H1 (cell line): ENCODE measurements around the gene GIMAP5. TPM values are rescaled to one million over a fixed set of nuclear protein-coding genes. Genes with fewer than 3 reads are reported as not detected.

Source experiments
- CTCF ChIA-PET: fragments of 300-600 bp; sonication (Branson Sonifier 250); formaldehyde crosslinking; loops from one replicate; lab custom pipeline; 2021; ENCODE audit not compliant: partially characterized antibody; lab: Charles Lee
- POLR2A ChIA-PET: fragments of 300-600 bp; sonication (Branson Sonifier 250); formaldehyde crosslinking; loops from one replicate; lab custom pipeline; 2021; ENCODE audit warnings: inconsistent platforms; ENCODE audit not compliant: partially characterized antibody; lab: Charles Lee
- DNase-seq, 2 experiments: peaks; one replicate each; pipeline versions ENCODE4 v3.0.0 to v3.0.0-alpha.2; 2010 to 2022; ENCODE audit warnings: low spot score in 2 of 2, low read depth in 1 of 2, mixed read lengths in 1 of 2
- FAIRE-seq: peaks from 2 replicates; lab custom pipeline; 2011; peaks lifted over from hg19 to GRCh38; lab: Jason Lieb, UNC
- H2AFZ ChIP-seq: 2 replicates; pipeline ENCODE4 v1.8.1; 2012; ENCODE audit warnings: low read length, inconsistent platforms
- H2AK5ac ChIP-seq: 2 replicates; pipeline ENCODE4 v1.6.1; 2013; ENCODE audit warnings: low read depth, low read length
- H2BK120ac ChIP-seq: replicated peaks from 2 replicates; pipeline ENCODE3; 2013; ENCODE audit warnings: low read depth, low read length, inconsistent platforms
- H2BK12ac ChIP-seq: 2 replicates; pipeline ENCODE4 v1.6.1; 2013; ENCODE audit warnings: low read depth, low read length
- H2BK15ac ChIP-seq: 2 replicates; pipeline ENCODE4 v1.6.1; 2013; ENCODE audit warnings: low read length
- H2BK20ac ChIP-seq: 2 replicates; pipeline ENCODE4 v1.6.1; 2013; ENCODE audit warnings: low read length
- H2BK5ac ChIP-seq: 2 replicates; pipeline ENCODE4 v1.6.1; 2013; ENCODE audit warnings: low read depth, low read length
- H3K14ac ChIP-seq: 2 replicates; pipeline ENCODE4 v1.6.1; 2013; ENCODE audit warnings: inconsistent platforms; ENCODE audit not compliant: insufficient read length
- H3K18ac ChIP-seq: 2 replicates; pipeline ENCODE4 v1.6.1; 2013; ENCODE audit warnings: low read length; ENCODE audit errors: extremely low read depth
- H3K23ac ChIP-seq: 2 replicates; pipeline ENCODE4 v1.6.1; 2013; ENCODE audit warnings: inconsistent platforms; ENCODE audit not compliant: insufficient read length
- H3K23me2 ChIP-seq: 2 replicates; pipeline ENCODE4 v1.6.1; 2013; ENCODE audit warnings: low read depth, low read length
- H3K27ac ChIP-seq: 2 replicates; pipeline ENCODE4 v1.6.1; 2011; ENCODE audit warnings: low read depth, low read length, inconsistent platforms
- H3K27me3 ChIP-seq, 4 experiments: replicated peaks in 1 of 4; 1 replicate in 1 of 4; 2 replicates in 3 of 4; pipeline versions ENCODE4 v1.6.1 to v1.8.1; 2011 to 2013; ENCODE audit warnings: low read length in 3 of 4, mild to moderate bottlenecking in 3 of 4, inconsistent platforms in 2 of 4, mixed read lengths in 2 of 4, moderate library complexity in 1 of 4; ENCODE audit not compliant: control insufficient read depth in 3 of 4, insufficient read depth in 3 of 4; ENCODE audit errors: extremely low read depth in 1 of 4
- H3K36me3 ChIP-seq, 4 experiments: 2 replicates each; pipeline versions ENCODE4 v1.6.1 to v1.8.1; 2011 to 2013; ENCODE audit warnings: mild to moderate bottlenecking in 4 of 4, low read length in 3 of 4, moderate library complexity in 2 of 4, control low read depth in 1 of 4, inconsistent platforms in 1 of 4; ENCODE audit not compliant: insufficient read depth in 4 of 4, control insufficient read depth in 2 of 4
- H3K4ac ChIP-seq: replicated peaks from 2 replicates; pipeline ENCODE3; 2013; ENCODE audit warnings: low read length, low read depth, mixed read lengths, inconsistent platforms; ENCODE audit not compliant: insufficient read length
- H3K4me1 ChIP-seq, 4 experiments: replicated peaks in 1 of 4; 1 replicate in 1 of 4; 2 replicates in 3 of 4; pipeline versions ENCODE4 v1.6.1 to v1.8.1; 2011 to 2013; ENCODE audit warnings: low read length in 3 of 4, inconsistent platforms in 2 of 4, mixed read lengths in 1 of 4; ENCODE audit not compliant: insufficient read depth in 4 of 4, control insufficient read depth in 3 of 4
- H3K4me2 ChIP-seq, 2 experiments: 2 replicates each; pipeline versions ENCODE4 v1.6.1 to v1.8.1; 2011 to 2013; ENCODE audit warnings: low read depth in 2 of 2, low read length in 2 of 2, control low read depth in 1 of 2, inconsistent platforms in 1 of 2, mild to moderate bottlenecking in 1 of 2; ENCODE audit not compliant: insufficient read depth in 1 of 2
- H3K4me3 ChIP-seq, 4 experiments: fragments of 200-600, 300-600 bp in 1 of 4; sonication (generic), shearing (Covaris generic), sonication (Bioruptor Twin) in 1 of 4; 2 replicates each; pipeline versions ENCODE4 v1.5.1 to v1.8.1; 2011 to 2016; ENCODE audit warnings: low read length in 4 of 4, low read depth in 3 of 4, control low read depth in 2 of 4, inconsistent platforms in 2 of 4, mild to moderate bottlenecking in 2 of 4, mixed read lengths in 1 of 4, moderate library complexity in 1 of 4; ENCODE audit not compliant: insufficient read depth in 2 of 4; ENCODE audit errors: extremely low read depth in 1 of 4
- H3K56ac ChIP-seq: replicated peaks from 2 replicates; pipeline ENCODE3; 2013; ENCODE audit warnings: low read depth, mild to moderate bottlenecking, mixed read lengths, low read length, inconsistent platforms; ENCODE audit not compliant: insufficient read length
- H3K79me1 ChIP-seq: 2 replicates; pipeline ENCODE4 v1.6.1; 2013; ENCODE audit warnings: low read depth, low read length, control low read depth
- H3K79me2 ChIP-seq, 2 experiments: 2 replicates each; pipeline versions ENCODE4 v1.6.1 to v1.8.1; 2012 to 2013; ENCODE audit warnings: low read length in 2 of 2, mild to moderate bottlenecking in 2 of 2, inconsistent platforms in 1 of 2; ENCODE audit not compliant: insufficient read depth in 2 of 2, control insufficient read depth in 1 of 2
- H3K9ac ChIP-seq, 4 experiments: replicated peaks in 1 of 4; 1 replicate in 1 of 4; 2 replicates in 3 of 4; pipeline versions ENCODE4 v1.6.1 to v1.8.1; 2011 to 2013; ENCODE audit warnings: low read depth in 3 of 4, low read length in 3 of 4, control low read depth in 2 of 4, mild to moderate bottlenecking in 2 of 4, moderate library complexity in 2 of 4, inconsistent platforms in 1 of 4; ENCODE audit errors: extremely low read depth in 1 of 4
- H3K9me3 ChIP-seq, 2 experiments: 2 replicates each; pipeline versions ENCODE4 v1.6.1 to v1.8.1; 2012 to 2013; ENCODE audit warnings: mild to moderate bottlenecking in 2 of 2, moderate library complexity in 2 of 2, control low read depth in 1 of 2, inconsistent platforms in 1 of 2, low read depth in 1 of 2, low read length in 1 of 2, mixed read lengths in 1 of 2; ENCODE audit not compliant: insufficient read depth in 2 of 2
- H4K20me1 ChIP-seq, 2 experiments: replicated peaks in 1 of 2; 2 replicates each; pipeline versions ENCODE3 to v1.8.1; 2011 to 2013; ENCODE audit warnings: inconsistent platforms in 2 of 2, low read length in 2 of 2, mild to moderate bottlenecking in 1 of 2; ENCODE audit not compliant: insufficient read depth in 2 of 2, control insufficient read depth in 1 of 2
- H4K5ac ChIP-seq: 2 replicates; pipeline ENCODE4 v1.6.1; 2013; ENCODE audit warnings: low read length, low read depth, mixed read lengths, inconsistent platforms; ENCODE audit not compliant: insufficient read length
- H4K8ac ChIP-seq: 2 replicates; pipeline ENCODE4 v1.8.0; 2013; ENCODE audit warnings: mild to moderate bottlenecking, moderate library complexity, low read length, inconsistent platforms; ENCODE audit not compliant: insufficient read depth; ENCODE audit errors: extremely low read depth
- H4K91ac ChIP-seq: replicated peaks from 2 replicates; pipeline ENCODE3; 2013; ENCODE audit warnings: low read length, mixed read lengths, inconsistent platforms; ENCODE audit not compliant: insufficient read length
- CHD1 ChIP-seq: IDR thresholded peaks from 2 replicates; pipeline ENCODE4 v1.6.1; 2012; ENCODE audit warnings: low read depth, low read length, improper control_type of control experiment
- WGBS, 2 experiments: shearing (Covaris generic) in 1 of 2; methylation state at CpG; one replicate each; pipeline versions ENCODE4 v1.1.6 to v1.1.7; 2013 to 2015; ENCODE audit warnings: low lambda C conversion rate in 2 of 2, mixed read lengths in 2 of 2, inconsistent platforms in 1 of 2, low coverage in 1 of 2, missing lambda C conversion rate in 1 of 2; ENCODE audit not compliant: insufficient replicate concordance in 2 of 2, insufficient coverage in 1 of 2, insufficient read length in 1 of 2; ENCODE audit errors: extremely low coverage in 1 of 2, missing lambda C conversion rate in 1 of 2; 5-methylcytosine and 5-hydroxymethylcytosine counted together
- polyA plus RNA-seq, 7 experiments: library from polyadenylated mRNA; depleted of rRNA in 3 of 7; stranded (reverse) in 5 of 7; unstranded in 2 of 7; fragments of >200 nt in 5 of 7; fragments of 200-250 nt in 2 of 7; gene quantifications; 1 replicate in 5 of 7; 2 replicates in 1 of 7; 4 replicates in 1 of 7; pipeline versions ENCODE4 v1.2.1 to v1.2.3, GENCODE V29; 2011 to 2013; ENCODE audit warnings: missing spikeins in 2 of 7, mixed read lengths in 2 of 7
- total RNA-seq: library from RNA; stranded (reverse); fragmentation: NEBNext Ultra II Directional; extraction: Animal tissue kit (Norgen Biotek cat#: 25700); gene quantifications from 2 replicates; pipeline ENCODE4 v1.2.1, GENCODE V29; 2021
- TF ChIP-seq, protein P1 (sequence below), 3 experiments: IDR thresholded peaks; 1 replicate in 2 of 3; 2 replicates in 1 of 3; pipeline versions ENCODE4 v1.5.1 to v1.6.1; 2011; ENCODE audit warnings: low read length in 3 of 3, mild to moderate bottlenecking in 3 of 3, inconsistent platforms in 2 of 3, low read depth in 1 of 3, moderate library complexity in 1 of 3; ENCODE audit not compliant: insufficient read depth in 1 of 3; ENCODE audit errors: control extremely low read depth in 1 of 3

GIMAP5 gene
- total and polyA plus RNA-seq, 2 of the 8 experiments (the other 6 are each of a cell fraction or from before 2014, with no cell fraction given) = not detected

DNA sequence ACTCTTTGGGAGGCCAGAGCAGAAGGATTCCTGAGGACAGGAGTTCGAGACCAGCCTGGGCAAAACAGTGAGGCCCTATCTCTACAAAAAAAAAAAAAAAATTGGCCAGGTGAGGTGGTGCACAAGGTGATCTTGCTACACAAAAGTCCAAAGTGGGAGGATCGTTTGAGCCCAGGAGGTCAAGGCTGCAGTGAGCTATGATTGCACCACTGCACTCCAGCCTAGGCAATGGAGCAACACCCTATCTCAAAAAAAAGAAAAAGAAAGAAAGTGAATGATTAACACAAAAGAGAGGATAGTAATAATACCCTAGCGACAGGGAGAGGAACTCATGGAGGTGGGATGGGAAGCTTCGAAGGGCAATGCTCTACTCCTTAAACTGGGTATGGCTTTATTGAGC lies 32.5 kb downstream of the GIMAP5 start:
- no peak overlapping the region for H2AK5ac ChIP-seq
- no peak overlapping the region for H4K5ac ChIP-seq
- H4K20me1 ChIP-seq = no peaks in the 10 kb centered on the region
- ChIA-PET POLR2A (no interaction called here), CTCF (interaction anchor here (0.6 to 1.6 kb wide), 3 partner anchors 9 to 1262 kb away, joined by 3 to 7 read pairs (median 4); no protein-coding TSS in a partner anchor)
- no peak overlapping the region for H2AFZ ChIP-seq
- no peaks in the 10 kb centered on the region for H3K9me3 ChIP-seq
- H4K8ac ChIP-seq = no peak overlapping the region
- H2BK15ac ChIP-seq = no peak overlapping the region
- H3K14ac ChIP-seq = no peak overlapping the region
- DNase-seq (no peak), FAIRE-seq (no peak)
- H2BK5ac ChIP-seq = no peak overlapping the region
- H3K56ac ChIP-seq = no peak overlapping the region
- no peak overlapping the region for H2BK12ac ChIP-seq
- H3K23me2 ChIP-seq = no peaks in the 10 kb centered on the region
- no peaks in the 10 kb centered on the region; a peak in 1 of 7 replicates for H3K4me1 ChIP-seq
- H3K79me2 ChIP-seq = no peaks in the 10 kb centered on the region
- H2BK20ac ChIP-seq = no peak overlapping the region
- no peaks in the 10 kb centered on the region for H3K27me3 ChIP-seq
- H3K9ac ChIP-seq = no peak overlapping the region
- H3K18ac ChIP-seq = no peak overlapping the region
- no peak overlapping the region for H4K91ac ChIP-seq
- no peak overlapping the region for H3K23ac ChIP-seq
- no peaks in the 10 kb centered on the region for H3K36me3 ChIP-seq
- 88% methylated on average over 4 of the region's 4 CpGs; no CpG with 5 or more reads in 1 of the 2 experiments for WGBS, 2 experiments
- no peak overlapping the region for H2BK120ac ChIP-seq
- no peaks in the 10 kb centered on the region for H3K79me1 ChIP-seq
- H3K4me3 ChIP-seq = no peak overlapping the region
- H3K4me2 ChIP-seq = no peak overlapping the region
- H3K4ac ChIP-seq = no peak overlapping the region
- H3K27ac ChIP-seq = no peak overlapping the region
- TF ChIP-seq, protein P1, sequence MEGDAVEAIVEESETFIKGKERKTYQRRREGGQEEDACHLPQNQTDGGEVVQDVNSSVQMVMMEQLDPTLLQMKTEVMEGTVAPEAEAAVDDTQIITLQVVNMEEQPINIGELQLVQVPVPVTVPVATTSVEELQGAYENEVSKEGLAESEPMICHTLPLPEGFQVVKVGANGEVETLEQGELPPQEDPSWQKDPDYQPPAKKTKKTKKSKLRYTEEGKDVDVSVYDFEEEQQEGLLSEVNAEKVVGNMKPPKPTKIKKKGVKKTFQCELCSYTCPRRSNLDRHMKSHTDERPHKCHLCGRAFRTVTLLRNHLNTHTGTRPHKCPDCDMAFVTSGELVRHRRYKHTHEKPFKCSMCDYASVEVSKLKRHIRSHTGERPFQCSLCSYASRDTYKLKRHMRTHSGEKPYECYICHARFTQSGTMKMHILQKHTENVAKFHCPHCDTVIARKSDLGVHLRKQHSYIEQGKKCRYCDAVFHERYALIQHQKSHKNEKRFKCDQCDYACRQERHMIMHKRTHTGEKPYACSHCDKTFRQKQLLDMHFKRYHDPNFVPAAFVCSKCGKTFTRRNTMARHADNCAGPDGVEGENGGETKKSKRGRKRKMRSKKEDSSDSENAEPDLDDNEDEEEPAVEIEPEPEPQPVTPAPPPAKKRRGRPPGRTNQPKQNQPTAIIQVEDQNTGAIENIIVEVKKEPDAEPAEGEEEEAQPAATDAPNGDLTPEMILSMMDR (IDR thresholded peaks at IDR 0.05; ENCODE audit: control extremely low read depth in 1 of 3, insufficient read depth in 1 of 3, low read depth in 1 of 3, low read length in 3 of 3) = no peak
- no peak for TF ChIP-seq CHD1
